DMS 273 treated with DMSO at 0.1 percent for 48 hours (cell line): Measurements from ENCODE around the gene DPF3.

Experiments
- DNase-seq: peaks from one replicate; lab custom pipeline; 2025; lab: John Stamatoyannopoulos, UW

DPF3 gene

DNA sequence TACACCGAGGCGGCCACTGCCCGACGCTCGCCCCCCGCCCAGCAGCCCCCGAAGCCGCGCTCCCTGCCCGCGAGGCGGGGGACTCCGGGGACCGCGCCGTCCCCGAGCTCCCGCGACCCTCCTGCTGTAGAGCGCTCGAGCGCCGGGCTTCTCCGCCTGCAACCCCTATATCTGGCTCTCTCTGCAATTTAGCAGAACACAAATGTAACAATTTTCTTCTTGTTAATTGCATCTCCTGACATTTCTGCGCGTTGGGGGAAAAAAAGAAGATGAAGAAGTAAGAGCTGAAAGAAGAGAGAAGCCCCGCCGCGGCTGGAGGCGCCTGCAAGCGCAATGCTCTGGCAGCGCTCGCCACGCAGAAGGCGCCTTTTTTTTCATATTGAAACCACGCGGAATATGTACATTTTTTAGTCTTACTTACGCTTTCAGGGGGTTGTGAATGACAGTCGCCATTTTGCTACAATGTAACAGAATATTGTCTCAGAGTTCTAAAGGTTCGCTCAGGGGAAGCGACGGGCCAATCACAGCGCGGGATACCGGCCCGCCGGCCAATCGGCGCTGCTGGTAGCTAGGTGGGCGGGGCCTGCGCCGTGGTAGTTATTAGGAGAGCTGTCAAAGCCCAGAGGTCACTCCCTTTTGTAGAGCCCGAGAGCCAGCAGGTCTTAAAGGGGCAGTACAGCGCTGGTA, at the start of gene DPF3:
TSS of gene DPF3 (minus strand) at position 466 of the 687 bp plus-strand sequence. CDS start at position 453, 13 bp downstream.
- DNase-seq: peak; percentile 96

GRCh38 chr14:72942934-72943333, 49.0 kb upstream of the DPF3 start:
- no peak for DNase-seq

DNA sequence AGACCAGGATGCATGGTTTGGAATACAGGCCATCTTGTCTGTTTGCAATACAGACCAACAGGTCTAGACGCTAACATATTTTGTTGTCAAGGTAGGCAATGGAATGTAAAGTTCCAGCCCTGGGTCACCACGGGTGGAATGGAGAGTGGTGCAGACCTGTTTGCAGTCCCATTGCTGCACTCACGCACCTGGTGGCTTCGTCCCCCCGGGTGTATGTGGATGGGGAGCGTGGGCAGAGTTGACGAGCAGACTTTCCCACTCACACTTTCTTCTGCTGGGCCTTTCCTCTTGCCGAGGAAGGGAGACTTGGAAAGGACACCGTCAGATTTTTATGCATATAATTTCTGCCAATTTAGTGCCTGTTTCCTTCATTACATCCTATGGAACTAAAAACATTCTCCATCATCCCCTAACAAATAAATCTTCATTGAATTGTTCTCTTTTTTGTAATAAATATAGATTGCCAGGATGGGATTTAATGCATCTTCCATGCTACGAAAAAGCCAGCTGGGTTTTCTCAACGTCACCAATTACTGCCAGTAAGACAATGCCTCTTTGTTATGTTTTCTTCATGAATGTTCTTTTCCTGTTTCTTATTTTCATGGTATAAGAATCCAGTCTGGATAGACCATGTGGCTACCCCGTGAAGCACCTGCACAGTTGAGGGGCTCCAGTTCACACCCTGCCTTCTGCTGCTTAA, 47.5 kb upstream of the DPF3 start:
- no peak for DNase-seq

GRCh38 chr14:72939630-72940029, 45.7 kb upstream of the DPF3 start:
- no peak for DNase-seq

DNA sequence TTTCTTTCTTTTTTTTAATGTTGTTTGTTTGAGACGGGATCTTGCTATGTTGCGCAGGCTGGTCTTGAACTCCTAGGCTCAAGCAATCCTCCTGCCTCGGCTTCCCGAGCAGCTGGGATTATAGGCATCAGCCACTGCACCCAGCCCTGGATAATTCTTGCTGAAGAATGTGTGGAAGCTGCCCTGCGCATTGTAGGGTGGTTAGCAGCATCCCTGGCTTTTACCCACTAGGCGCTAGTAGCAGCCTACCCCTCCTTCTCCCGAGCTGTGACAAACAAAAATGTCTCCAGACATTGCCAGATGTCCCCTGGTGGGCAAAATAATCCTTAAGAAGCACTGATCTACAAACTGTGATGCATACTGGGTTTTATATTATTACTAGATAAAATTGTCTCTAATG, 39.0 kb upstream of the DPF3 start:
- DNase-seq: no peak

- no peak for DNase-seq
Observed at GRCh38 chr14:72929316-72930080, 35.6 kb upstream of the DPF3 start.

DNA sequence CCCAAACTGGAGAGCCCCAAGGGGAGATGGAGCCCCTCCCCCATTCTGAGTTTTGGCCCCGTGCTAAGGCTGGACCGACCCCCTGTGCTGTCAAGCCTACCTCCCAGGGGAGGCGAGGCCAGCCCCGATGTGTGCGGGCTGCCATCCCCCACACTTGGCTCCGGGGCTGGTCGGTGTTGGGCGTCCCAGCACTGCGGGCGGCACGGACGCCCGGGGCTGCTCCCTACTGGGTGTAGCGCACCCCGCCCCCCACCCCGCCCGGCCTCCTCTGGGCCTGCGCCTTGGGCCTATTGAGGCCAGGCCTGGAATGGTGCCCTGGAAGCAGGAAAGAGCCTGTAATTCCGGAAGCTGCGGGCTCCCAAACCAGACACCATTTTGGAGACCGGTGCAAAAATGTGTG, 35.0 kb upstream of the DPF3 start:
- no peak for DNase-seq

GRCh38 chr14:72926292-72927028, 32.6 kb upstream of the DPF3 start, which contains the start of gene DCAF4:
TSS of gene DCAF4 (plus strand) at chr14:72926464. CDS start at chr14:72937979, 11,515 bp downstream.
- peak; percentile 98 for DNase-seq

- no peak for DNase-seq
Observed at GRCh38 chr14:72925815-72926291, 32.0 kb upstream of the DPF3 start.

GRCh38 chr14:72925171-72925759, 31.4 kb upstream of the DPF3 start:
- no peak for DNase-seq

DNA sequence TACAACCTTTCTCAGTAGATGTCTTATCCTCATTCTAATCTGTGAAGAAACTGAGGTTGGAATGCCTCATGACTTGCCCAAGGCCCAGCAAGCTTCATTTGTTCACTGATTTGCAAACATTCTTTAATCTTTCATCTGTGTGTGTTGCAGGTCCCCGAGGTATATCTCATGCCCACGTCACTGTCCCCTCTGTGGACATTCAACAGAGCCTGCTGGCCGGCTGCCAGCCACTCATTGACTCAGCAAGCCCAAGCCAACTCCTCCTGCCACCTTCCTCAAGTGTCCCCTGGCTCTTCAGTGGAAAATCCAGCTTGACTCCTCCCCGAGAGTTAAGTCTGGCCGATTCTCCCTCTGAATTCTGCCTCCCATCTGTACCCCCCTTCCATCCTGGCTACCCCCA, 30.4 kb upstream of the DPF3 start:
- no peak for DNase-seq

- DNase-seq: no peak
Observed at GRCh38 chr14:72921396-72921795, 27.5 kb upstream of the DPF3 start.

- no peak for DNase-seq
Observed at GRCh38 chr14:72920008-72920407, 26.1 kb upstream of the DPF3 start.

DNA sequence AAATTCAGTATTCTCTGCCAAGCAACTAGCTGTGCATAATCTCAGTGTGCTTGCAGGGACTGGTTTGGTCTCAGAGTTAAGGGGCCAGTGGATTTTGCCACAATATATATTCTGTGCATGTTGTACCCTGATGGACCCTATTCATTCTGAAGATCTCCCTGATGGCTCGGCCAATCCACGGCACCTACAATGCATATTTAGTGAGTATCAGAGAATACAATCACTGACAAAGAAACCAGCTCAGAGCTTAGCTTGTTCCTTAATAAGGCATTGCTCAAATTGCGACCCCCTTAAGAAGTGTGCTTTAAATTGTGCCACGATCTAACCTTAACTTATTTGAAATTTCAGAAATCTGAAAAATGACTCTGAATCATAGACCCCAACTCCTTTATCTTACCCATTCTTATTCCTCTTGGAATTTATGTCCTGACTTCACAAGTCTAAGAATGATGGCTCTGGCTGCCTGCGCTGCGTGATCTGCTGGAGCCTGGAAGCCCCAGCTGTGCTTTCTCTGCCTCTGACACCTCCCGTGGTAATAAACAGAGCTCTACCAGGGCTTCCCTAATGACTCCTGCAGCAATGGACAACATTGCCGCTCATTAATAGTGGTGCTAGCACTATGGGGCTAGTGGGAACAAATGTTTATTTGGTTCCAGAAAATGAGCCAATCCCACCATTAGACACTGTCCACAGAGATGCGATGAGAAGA, 23.3 kb upstream of the DPF3 start:
- no peak for DNase-seq

DNA sequence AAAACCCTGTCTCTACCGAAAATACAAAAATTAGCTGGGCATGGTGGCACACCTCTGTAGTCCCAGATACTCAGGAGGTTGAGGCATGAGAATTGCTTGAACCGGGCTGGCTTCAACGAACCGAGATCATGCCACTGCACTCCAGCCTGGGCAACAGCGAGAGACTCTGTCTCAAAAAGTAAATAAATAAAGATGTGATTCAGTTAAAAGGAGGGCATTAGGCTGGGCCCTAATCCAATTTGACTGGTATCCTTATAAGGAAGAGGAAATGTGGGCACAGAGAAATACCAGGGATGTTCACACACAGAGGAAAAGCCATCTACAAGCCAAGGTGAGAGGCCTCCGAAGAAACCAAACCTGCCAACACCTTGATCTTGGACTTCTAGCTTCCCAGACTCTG, 22.3 kb upstream of the DPF3 start:
- DNase-seq: no peak

DNA sequence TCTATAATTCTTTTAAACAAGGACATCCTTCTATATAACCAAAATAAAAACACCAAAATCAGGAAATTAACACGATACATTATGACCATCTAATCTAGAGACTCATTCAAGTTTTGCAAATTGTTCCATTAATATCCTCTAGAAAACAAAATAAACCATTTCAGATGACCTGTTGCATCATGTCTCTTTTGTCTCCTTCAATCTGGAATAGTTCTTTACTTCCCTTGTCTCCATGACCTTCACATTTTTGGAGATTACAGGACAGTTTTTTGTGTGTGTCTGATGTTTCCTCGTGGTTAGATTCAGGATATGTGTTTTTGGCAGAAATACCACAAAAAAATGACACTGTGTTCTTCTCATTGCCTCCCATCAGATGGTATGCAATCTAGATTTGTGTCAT, 19.9 kb upstream of the DPF3 start:
- no peak for DNase-seq

GRCh38 chr14:72909163-72909562, 15.3 kb upstream of the DPF3 start:
- no peak for DNase-seq

DNA sequence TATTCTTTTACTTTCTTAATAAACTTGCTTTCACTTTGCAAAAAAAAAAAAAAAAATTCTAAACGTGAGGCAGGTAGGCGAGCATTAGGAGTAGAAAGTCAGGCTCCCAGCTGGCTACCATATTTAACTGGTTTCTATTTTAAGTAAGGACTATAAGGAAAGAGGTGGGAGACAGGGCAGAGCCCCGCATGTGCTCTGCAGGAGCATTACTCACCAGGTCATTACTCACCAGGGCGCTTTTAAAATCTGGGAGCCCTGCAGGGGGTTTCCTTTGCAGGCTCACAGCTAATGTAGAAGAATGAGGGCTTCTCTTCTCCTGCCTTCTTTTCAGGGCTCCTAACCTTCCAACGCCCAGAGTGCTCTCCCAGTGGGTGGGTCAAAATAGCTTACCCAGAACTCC, 14.0 kb upstream of the DPF3 start:
- no peak for DNase-seq

- no peak for DNase-seq
Observed at GRCh38 chr14:72906879-72907278, 13.0 kb upstream of the DPF3 start.

DNA sequence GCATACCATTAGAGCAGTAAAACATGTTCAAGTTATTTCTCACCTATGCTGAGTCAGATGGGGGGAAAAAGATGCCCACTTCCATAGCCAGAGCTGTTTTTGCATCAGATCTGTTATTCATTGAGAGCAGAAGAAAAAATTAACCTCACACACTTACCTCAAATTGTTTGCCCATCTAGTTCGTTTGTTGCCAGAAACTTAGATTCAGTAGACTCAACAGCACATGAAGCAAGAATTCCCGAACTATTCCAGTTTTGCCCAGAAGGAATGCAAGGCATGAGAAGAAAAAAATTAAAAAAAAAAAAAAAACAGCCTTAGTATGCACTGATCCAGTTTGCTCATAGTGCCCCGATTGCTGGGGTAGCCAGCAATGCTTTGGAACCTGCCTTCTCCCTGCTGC, 12.4 kb upstream of the DPF3 start:
- DNase-seq: no peak
